SU-DHL-6 (cell line): ENCODE data around the gene LRRC28.

ENCODE experiments used
- H2AFZ ChIP-seq: fragments of 200-600 bp; sonication (generic); 2 replicates; pipeline ENCODE4 v1.6.1; 2014; ENCODE audit warnings: low read depth, mild to moderate bottlenecking, moderate library complexity, mixed read lengths, antibody characterized with exemption, low read length; ENCODE audit not compliant: severe bottlenecking
- H3F3A ChIP-seq: fragments of 200-600 bp; shearing (Covaris generic); 2 replicates; pipeline ENCODE4 v1.6.0; 2016; ENCODE audit warnings: antibody characterized with exemption, mild to moderate bottlenecking; ENCODE audit not compliant: insufficient read depth
- H3K27ac ChIP-seq: fragments of 200-600 bp; sonication (generic); 2 replicates; pipeline ENCODE4 v1.5.1; 2016; ENCODE audit warnings: low read depth, mild to moderate bottlenecking, low read length, moderate library complexity, mixed read lengths
- H3K27me3 ChIP-seq: fragments of 200-600 bp; sonication (generic), shearing (Covaris generic); 2 replicates; pipeline ENCODE4 v1.6.0; 2014; ENCODE audit warnings: mild to moderate bottlenecking, low read length
- H3K36me3 ChIP-seq: fragments of 200-600 bp; sonication (generic); 2 replicates; pipeline ENCODE4 v1.6.1; 2014; ENCODE audit warnings: mild to moderate bottlenecking, low read length, mixed read lengths
- H3K4me2 ChIP-seq: fragments of 300-600, 200-600 bp; shearing (Covaris generic), sonication (generic); 2 replicates; pipeline ENCODE4 v1.6.0; 2014; ENCODE audit warnings: low read length, low read depth, mild to moderate bottlenecking; ENCODE audit not compliant: poor library complexity, severe bottlenecking
- H3K4me3 ChIP-seq: fragments of 200-600 bp; sonication (generic); 2 replicates; pipeline ENCODE4 v1.5.1; 2014; ENCODE audit warnings: antibody characterized with exemption, low read length, mild to moderate bottlenecking, mixed read lengths; ENCODE audit not compliant: insufficient read depth, poor library complexity, severe bottlenecking
- H3K79me2 ChIP-seq: fragments of 200-600 bp; sonication (generic); 2 replicates; pipeline ENCODE4 v1.6.1; 2014; ENCODE audit warnings: mild to moderate bottlenecking, low read length, moderate library complexity; ENCODE audit not compliant: insufficient read depth
- H3K9ac ChIP-seq: fragments of 200-600 bp; sonication (generic); 2 replicates; pipeline ENCODE4 v1.7.0; 2014; ENCODE audit warnings: mild to moderate bottlenecking, low read length
- H3K9me2 ChIP-seq: fragments of 200-600 bp; sonication (generic); replicated peaks from 2 replicates; pipeline ENCODE4 v1.6.1; 2014; ENCODE audit warnings: low read length; ENCODE audit not compliant: insufficient read depth
- H3K9me3 ChIP-seq: fragments of 200-600 bp; sonication (generic); 2 replicates; pipeline ENCODE4 v1.6.1; 2014; ENCODE audit warnings: low read length, mixed read lengths; ENCODE audit not compliant: insufficient read depth
- H4K20me1 ChIP-seq: fragments of 200-600 bp; sonication (generic); 2 replicates; pipeline ENCODE4 v1.6.1; 2014; ENCODE audit warnings: low read depth, mild to moderate bottlenecking, antibody characterized with exemption, low read length, moderate library complexity, mixed read lengths
- EZH2phosphoT487 ChIP-seq: fragments of 200-600 bp; sonication (generic), shearing (Covaris generic); conservative IDR thresholded peaks from 2 replicates; pipeline ENCODE4 v1.6.1; 2018; ENCODE audit warnings: mild to moderate bottlenecking, antibody characterized with exemption, low read length, moderate library complexity, mixed read lengths
- TF ChIP-seq, protein P1 (sequence below): fragments of 200-600 bp; sonication (generic); IDR thresholded peaks from one replicate; pipeline ENCODE4 v1.5.1; 2017; ENCODE audit warnings: antibody characterized with exemption, mild to moderate bottlenecking, low read length, moderate library complexity; ENCODE audit not compliant: insufficient read depth, poor library complexity, severe bottlenecking

The LRRC28 gene

DNA sequence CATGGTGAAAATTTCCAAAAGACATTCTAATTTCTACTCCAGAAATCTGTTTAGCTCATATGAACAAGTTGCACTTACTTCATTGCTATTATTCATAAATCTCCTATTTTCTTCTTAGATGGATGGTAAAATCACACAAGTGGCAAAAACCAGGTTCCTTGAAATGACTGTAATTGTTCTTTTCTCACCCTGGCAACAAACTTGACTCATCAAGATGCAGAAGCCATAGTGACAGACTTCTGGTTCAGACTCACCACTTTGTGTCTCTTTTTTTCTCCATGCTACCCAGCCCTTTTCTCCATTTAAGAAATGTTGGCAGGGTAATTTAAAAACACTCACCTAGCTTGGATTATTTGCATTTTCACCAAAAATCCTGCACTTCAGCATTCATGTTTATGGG is 82.1 kb downstream of the LRRC28 start:
- TF ChIP-seq, protein P1, sequence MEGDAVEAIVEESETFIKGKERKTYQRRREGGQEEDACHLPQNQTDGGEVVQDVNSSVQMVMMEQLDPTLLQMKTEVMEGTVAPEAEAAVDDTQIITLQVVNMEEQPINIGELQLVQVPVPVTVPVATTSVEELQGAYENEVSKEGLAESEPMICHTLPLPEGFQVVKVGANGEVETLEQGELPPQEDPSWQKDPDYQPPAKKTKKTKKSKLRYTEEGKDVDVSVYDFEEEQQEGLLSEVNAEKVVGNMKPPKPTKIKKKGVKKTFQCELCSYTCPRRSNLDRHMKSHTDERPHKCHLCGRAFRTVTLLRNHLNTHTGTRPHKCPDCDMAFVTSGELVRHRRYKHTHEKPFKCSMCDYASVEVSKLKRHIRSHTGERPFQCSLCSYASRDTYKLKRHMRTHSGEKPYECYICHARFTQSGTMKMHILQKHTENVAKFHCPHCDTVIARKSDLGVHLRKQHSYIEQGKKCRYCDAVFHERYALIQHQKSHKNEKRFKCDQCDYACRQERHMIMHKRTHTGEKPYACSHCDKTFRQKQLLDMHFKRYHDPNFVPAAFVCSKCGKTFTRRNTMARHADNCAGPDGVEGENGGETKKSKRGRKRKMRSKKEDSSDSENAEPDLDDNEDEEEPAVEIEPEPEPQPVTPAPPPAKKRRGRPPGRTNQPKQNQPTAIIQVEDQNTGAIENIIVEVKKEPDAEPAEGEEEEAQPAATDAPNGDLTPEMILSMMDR, result no peak
- no peak for TF ChIP-seq EZH2phosphoT487
- H3K4me3 ChIP-seq, result no peak overlapping the region
- no peaks in the 10 kb centered on the region for H3K27me3 ChIP-seq
- H2AFZ ChIP-seq, result no peak overlapping the region
- H3K4me2 ChIP-seq, result no peak overlapping the region
- H3K79me2 ChIP-seq, result no peaks in the 10 kb centered on the region
- H3K9ac ChIP-seq, result no peak overlapping the region
- no peaks in the 10 kb centered on the region for H3K36me3 ChIP-seq
- no peaks in the 10 kb centered on the region for H3K9me2 ChIP-seq
- H3F3A ChIP-seq, result no peaks in the 10 kb centered on the region
- H3K27ac ChIP-seq, result no peak overlapping the region
- H3K9me3 ChIP-seq, result no peaks in the 10 kb centered on the region
- no peaks in the 10 kb centered on the region for H4K20me1 ChIP-seq

DNA sequence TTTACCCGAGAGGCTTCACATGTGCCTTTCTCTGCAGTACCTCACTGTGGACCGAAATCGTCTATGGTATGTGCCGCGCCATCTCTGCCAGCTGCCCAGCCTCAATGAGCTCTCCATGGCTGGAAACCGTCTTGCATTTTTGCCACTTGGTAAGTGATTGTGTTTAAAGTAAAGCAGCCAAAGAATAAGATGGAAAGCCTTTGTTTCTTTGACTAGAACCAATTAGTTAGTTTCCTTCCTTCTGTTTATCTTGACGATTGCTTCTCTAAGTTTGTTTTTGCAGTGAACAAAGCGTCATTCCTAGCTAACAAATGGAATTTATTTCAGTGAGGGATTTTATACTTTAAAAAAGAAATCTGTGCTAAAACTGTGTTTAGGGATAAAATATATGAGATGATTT is 82.7 kb downstream of the LRRC28 start:
- no peaks in the 10 kb centered on the region for H3F3A ChIP-seq
- H3K27ac ChIP-seq, result no peak overlapping the region
- TF ChIP-seq EZH2phosphoT487, result no peak
- TF ChIP-seq, protein P1, result no peak
- H2AFZ ChIP-seq, result no peak overlapping the region
- no peak overlapping the region for H3K4me2 ChIP-seq
- H3K27me3 ChIP-seq, result no peaks in the 10 kb centered on the region
- H3K9ac ChIP-seq, result no peak overlapping the region
- no peaks in the 10 kb centered on the region for H3K9me3 ChIP-seq
- H4K20me1 ChIP-seq, result no peaks in the 10 kb centered on the region
- H3K9me2 ChIP-seq, result no peaks in the 10 kb centered on the region
- H3K4me3 ChIP-seq, result no peak overlapping the region
- no peaks in the 10 kb centered on the region for H3K36me3 ChIP-seq
- no peaks in the 10 kb centered on the region for H3K79me2 ChIP-seq

DNA sequence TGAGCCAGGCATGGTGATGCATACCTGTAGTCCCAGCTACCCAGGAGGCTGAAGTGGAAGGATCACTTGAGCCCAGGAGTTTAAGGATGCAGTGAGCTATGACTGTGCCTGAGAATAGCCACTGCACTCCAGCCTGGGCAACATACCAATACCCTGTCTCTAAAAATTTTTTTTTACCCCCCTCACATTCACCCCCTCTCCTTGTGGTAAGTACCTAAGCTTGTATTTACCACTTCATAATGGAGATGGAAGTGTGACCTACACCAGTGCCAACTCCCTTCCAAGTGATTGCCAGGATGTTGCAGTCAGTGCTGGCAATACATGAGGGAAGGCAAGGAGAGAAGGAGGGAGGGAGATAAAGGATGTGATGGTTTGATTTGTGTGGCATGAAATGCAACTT is 84.2 kb downstream of the LRRC28 start:
- Histone ChIP-seq H2AFZ (no peak overlapping the region), H3K27me3 (no peaks in the 10 kb centered on the region)

More for the DNA sequence above, 84.2 kb downstream of the LRRC28 start:
- Histone ChIP-seq H3K9me3 (no peaks in the 10 kb centered on the region), H3K27ac (no peak overlapping the region), H4K20me1 (no peaks in the 10 kb centered on the region), H3K9ac (no peak overlapping the region), H3K79me2 (no peaks in the 10 kb centered on the region), H3F3A (no peaks in the 10 kb centered on the region), H3K9me2 (no peaks in the 10 kb centered on the region), H3K4me3 (no peak overlapping the region), H3K4me2 (no peak overlapping the region), H3K36me3 (no peaks in the 10 kb centered on the region)
- no peak for TF ChIP-seq EZH2phosphoT487
- TF ChIP-seq, protein P1, result no peak
